ENCODE data around the gene LDLRAD4.

The LDLRAD4 gene

DNA sequence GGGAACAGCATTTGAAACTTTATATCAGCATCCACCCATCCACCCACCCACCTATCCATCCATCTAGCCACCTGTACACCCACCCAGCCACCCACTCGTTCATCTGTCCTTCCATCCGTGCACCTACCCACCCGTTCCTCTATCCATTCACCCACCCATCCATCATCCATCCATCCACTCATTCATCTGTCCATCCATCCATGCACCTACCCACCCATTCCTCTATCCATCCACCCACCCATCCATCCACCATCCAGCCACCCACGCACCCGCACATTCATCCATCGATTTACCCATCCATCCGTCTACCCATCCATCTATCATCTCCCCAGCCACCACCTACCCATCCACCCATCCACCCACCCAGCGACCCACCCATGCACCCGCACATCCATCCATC lies 24.8 kb downstream of the LDLRAD4 start:
- no peak overlapping the region for H3K4me3 ChIP-seq (ENCODE audit: low read length)
- DNase-seq (ENCODE audit: low read depth), result no peak
- TF ChIP-seq, protein P1, sequence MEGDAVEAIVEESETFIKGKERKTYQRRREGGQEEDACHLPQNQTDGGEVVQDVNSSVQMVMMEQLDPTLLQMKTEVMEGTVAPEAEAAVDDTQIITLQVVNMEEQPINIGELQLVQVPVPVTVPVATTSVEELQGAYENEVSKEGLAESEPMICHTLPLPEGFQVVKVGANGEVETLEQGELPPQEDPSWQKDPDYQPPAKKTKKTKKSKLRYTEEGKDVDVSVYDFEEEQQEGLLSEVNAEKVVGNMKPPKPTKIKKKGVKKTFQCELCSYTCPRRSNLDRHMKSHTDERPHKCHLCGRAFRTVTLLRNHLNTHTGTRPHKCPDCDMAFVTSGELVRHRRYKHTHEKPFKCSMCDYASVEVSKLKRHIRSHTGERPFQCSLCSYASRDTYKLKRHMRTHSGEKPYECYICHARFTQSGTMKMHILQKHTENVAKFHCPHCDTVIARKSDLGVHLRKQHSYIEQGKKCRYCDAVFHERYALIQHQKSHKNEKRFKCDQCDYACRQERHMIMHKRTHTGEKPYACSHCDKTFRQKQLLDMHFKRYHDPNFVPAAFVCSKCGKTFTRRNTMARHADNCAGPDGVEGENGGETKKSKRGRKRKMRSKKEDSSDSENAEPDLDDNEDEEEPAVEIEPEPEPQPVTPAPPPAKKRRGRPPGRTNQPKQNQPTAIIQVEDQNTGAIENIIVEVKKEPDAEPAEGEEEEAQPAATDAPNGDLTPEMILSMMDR (IDR thresholded peaks at IDR 0.05; ENCODE audit: insufficient read depth, low read depth, low read length, missing control alignments), result no peak

DNA sequence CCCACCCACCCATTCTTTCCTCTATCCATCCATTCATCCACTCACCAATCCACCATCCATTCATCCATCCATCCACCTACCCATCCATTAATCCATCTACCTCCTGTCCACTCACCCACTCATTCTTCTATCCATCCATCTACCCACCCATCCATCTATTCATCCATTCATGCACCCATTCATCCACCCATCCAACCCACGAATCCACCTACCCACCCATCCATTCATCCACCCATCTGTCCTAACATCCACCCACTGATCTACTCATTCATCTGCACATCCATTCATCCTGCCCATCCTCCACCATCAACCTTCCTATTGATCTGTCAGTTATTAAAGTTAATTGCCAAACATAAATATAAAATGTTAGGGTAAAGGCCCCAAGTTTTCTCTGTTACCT lies 25.6 kb downstream of the LDLRAD4 start:
- no peak overlapping the region for H3K4me3 ChIP-seq (ENCODE audit: low read length)
- DNase-seq (ENCODE audit: low read depth), result no peak
- TF ChIP-seq, protein P1 (IDR thresholded peaks at IDR 0.05; ENCODE audit: insufficient read depth, low read depth, low read length, missing control alignments), result no peak

DNA sequence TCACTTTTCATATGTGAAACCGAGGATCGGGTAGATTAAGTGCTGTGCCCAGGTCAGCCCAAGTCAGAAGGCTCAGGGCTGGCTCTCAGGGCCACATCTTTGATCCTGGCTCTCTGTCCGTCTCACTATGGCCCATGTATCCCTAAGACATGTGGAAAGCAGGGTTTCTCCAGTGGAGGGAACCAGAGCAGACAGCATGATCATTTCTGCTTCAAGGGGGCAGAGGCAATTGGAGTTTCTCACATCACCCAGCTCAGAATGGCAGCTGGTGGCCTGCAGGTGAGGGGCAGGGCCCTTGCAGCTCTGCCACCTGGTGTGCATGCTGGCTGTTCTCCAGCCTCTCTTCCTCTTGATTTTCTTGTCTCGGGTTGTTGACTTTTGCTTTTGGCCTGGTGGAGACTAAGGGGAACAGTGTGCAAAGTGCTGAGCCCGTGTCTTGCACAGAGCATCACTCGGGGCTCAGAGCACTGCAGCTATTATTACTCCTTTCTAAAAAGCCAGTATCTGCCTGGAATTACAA lies 27.0 kb downstream of the LDLRAD4 start:
- no peak for DNase-seq (ENCODE audit: low read depth)
- no peak overlapping the region for H3K4me3 ChIP-seq (ENCODE audit: low read length)
- TF ChIP-seq, protein P1 (IDR thresholded peaks at IDR 0.05; ENCODE audit: insufficient read depth, low read depth, low read length, missing control alignments), result no peak

DNA sequence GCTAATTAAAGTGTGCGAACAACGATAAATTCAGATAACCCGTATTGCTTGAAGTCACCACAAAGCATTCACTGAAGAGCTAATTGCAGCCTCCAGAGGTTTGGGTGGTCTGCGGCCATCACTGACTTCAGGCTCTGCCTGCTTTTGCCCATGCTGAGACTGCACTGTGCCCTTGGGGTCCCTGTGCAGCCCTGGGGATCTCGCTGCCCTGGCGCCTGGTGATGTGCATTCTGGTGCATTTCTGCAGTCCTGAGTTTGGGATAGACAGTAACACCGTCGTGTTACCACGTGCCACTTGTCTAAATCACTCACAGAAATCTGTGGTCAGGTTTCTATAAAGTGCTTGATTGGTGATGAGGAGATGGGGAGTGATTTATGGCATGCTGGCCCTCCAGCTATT lies 27.6 kb downstream of the LDLRAD4 start:
- no peak overlapping the region for H3K4me3 ChIP-seq (ENCODE audit: low read length)
- TF ChIP-seq, protein P1 (IDR thresholded peaks at IDR 0.05; ENCODE audit: insufficient read depth, low read depth, low read length, missing control alignments), result no peak
- DNase-seq (ENCODE audit: low read depth), result no peak

DNA sequence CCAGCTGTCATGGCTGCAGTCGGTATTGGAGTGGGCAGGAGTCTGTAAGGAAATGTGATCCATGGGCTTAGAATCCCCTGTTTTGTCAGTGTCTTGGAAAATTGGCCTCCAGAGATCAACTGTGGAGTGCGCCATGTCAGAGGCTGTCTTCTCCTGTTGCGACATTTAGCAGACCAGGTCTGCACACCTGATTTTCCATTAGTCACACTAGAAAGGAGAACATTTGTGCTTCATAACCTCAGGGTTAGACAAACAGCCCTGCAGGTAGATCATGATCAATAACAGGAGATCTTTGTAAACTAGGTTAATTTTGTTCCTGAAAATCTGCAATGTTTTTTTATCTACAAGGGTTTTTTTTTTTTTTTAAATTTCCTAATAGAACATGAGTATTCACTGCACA lies 28.0 kb downstream of the LDLRAD4 start:
- TF ChIP-seq, protein P1 (IDR thresholded peaks at IDR 0.05; ENCODE audit: insufficient read depth, low read depth, low read length, missing control alignments), result no peak
- no peak overlapping the region for H3K4me3 ChIP-seq (ENCODE audit: low read length)
- no peak for DNase-seq (ENCODE audit: low read depth)

DNA sequence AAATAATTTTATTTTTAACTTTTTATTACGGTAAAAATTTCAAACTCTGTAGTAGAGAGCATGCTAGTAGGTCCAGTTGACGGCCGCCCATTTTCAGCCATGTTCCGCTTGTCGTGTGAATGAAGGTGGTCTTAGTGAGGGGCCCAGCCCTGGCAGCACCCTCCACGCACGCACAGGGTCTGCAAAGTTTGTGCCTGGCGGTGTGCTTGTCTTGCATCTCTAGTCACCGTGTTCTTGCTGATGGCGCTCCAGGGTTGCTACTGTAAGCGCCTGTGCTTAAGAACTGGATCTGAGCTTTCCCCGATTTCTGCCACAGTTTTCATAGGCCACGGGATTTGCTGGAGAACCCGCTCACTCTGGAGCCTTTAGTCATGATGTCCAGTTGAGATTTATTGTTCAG lies 28.9 kb downstream of the LDLRAD4 start:
- DNase-seq (ENCODE audit: low read depth), result no peak
- TF ChIP-seq, protein P1 (IDR thresholded peaks at IDR 0.05; ENCODE audit: insufficient read depth, low read depth, low read length, missing control alignments), result no peak
- H3K4me3 ChIP-seq (ENCODE audit: low read length), result no peak overlapping the region

DNA sequence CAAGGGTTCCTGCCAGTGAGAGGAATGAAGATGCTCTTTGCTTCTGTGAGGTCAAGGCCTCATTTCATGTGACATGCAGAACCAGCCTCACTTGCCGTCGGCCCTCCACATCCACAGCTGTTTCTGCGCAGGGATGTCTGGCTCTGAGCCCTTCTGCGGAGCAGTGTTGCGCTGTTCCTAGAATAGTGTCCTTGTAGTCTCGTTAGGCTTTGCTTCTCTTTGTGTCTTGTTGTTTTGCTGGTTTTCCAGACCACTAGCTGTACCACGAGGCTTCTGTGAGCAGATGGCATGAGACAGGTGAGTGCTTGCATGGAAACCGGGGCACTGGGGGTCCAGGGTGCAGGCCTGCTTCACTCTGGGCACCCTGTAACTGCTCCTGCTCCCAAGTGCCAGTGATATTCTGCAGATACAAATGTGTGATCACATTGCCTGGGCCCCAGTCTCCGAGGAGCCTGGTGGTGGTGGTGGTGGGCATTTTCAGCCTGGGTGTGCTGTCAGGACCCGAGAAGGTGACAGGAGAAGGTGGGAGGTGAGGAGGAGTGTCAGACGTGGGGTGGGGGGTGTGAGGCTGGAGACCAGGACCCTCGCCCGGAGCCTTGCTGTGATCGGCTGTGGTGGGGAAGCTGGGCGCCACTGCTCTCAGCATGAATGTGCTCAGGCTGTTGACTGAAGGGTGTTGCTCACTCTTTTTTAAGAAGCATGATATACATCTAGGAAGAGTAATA lies 34.3 kb downstream of the LDLRAD4 start:
- no peak overlapping the region for H3K4me3 ChIP-seq (ENCODE audit: low read length)
- DNase-seq (ENCODE audit: low read depth), result no peak
- TF ChIP-seq, protein P1 (IDR thresholded peaks at IDR 0.05; ENCODE audit: insufficient read depth, low read depth, low read length, missing control alignments), result no peak

Measured in epithelial cell of esophagus (primary cell).